Colonic mucosa (tissue), 4 donors: ENCODE results near the gene BTN3A1. TPM values are rescaled to one million over a fixed set of nuclear protein-coding genes. Genes with fewer than 3 reads are reported as not detected.
A peak's percentile ranks its signal among the peaks of the same experiment; 100 is the strongest.
"Not testable (repeated sequence)": the region's sequence is repeated elsewhere in the genome, so short reads cannot be mapped to it uniquely, and the experiment has no call there.

Experiments
- DNase-seq: peaks from one replicate; pipeline ENCODE4 v3.0.0-alpha.2; 2020
- H3K27ac ChIP-seq: fragments of 200-600 bp; one replicate; pipeline ENCODE4 v1.8.0; 2021
- H3K27me3 ChIP-seq: fragments of 200-600 bp; one replicate; pipeline ENCODE4 v1.8.0; 2021
- H3K36me3 ChIP-seq: fragments of 200-600 bp; one replicate; pipeline ENCODE4 v1.8.0; 2021
- H3K4me1 ChIP-seq: fragments of 200-600 bp; one replicate; pipeline ENCODE4 v1.8.0; 2021; ENCODE audit warnings: mild to moderate bottlenecking
- H3K4me3 ChIP-seq: fragments of 200-600 bp; one replicate; pipeline ENCODE4 v1.8.0; 2021
- H3K9ac ChIP-seq, 2 donors: one replicate each; pipeline ENCODE4 v1.7.0; 2013; ENCODE audit warnings: control low read depth in 2 of 2, low read depth in 2 of 2, low read length in 2 of 2
- H3K9me3 ChIP-seq: fragments of 200-600 bp; one replicate; pipeline ENCODE4 v1.8.0; 2021
- CTCF ChIP-seq: fragments of 200-600 bp; IDR thresholded peaks from one replicate; pipeline ENCODE4 v1.8.0; 2022; ENCODE audit warnings: antibody characterized with exemption, mild to moderate bottlenecking
- intact Hi-C: fragments of 100-400 bp; cut with DNase I; formaldehyde crosslinking; loops from one replicate; pipeline ENCODE4 v1.14.1; 2022
- total RNA-seq, 2 donors: library from RNA; stranded (reverse); fragmentation: NEBNext Ultra II Directional in 1 of 2; extraction: Animal tissue kit (Norgen Biotek cat#: 25700) in 1 of 2; gene quantifications; one replicate each; pipeline ENCODE4 v1.2.1, GENCODE V29; 2021
- donor health status: healthy.
- donor health status: DM: no; HTN: no; CAD: no.
- donor health status: DM: no; HTN: no; CAD: no.

The BTN3A1 gene
- total RNA-seq, 2 donors from 2014 or later = 24.1 to 29.4 TPM

DNA sequence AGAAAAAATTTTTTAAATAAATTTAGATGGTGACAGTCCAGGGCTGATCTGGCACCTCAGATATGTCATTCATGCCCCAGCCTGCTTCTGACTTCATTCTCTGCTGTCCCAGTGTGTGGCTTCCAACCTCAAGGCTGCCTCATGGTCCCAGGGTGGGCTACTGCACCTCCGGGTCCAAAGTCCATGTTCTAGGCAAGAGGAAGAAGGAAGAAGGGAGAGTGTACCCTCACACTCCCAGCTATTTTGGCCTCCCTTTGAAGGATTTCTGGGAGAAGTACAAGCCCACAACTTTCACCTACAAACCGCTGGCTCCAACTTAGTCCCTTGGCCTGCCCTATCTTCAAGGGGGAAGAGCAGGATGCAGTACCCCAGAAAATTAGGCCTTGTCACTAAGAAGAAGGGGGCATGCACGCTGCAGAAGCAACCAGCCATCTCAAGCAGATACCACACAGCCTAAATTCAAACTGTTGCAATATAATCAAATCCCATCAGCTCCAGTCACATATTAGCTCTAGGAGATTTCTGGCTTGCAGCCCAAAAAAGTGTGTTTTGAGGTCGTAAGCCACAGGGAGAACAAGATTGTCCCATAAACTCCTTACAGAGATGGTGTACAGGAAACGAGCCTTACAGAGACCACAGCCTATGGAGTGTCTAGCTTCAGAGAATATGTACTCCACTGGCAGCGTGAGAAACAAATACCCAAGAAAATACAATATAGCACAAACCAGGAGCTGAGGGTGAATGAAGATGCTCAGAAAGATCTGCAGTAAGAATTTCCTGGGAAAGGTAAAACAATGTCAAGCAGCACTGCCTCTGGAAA lies 38.0 kb upstream of the BTN3A1 start:
- Histone ChIP-seq H3K36me3 (no peaks in the 10 kb centered on the region), H3K4me3 (peak overlapping the region; percentile 50)

GRCh38 chr6:26365633-26365995 lies 36.5 kb upstream of the BTN3A1 start:
- TF ChIP-seq CTCF = no peak
- no peaks in the 10 kb centered on the region for H3K36me3 ChIP-seq
- H3K9ac ChIP-seq = peak overlapping the region; percentile 89 to 98
- peaks cover 3% of the 10 kb centered on the region for H3K4me1 ChIP-seq
- H3K27me3 ChIP-seq = no peaks in the 10 kb centered on the region
- H3K4me3 ChIP-seq = peak overlapping the region; percentile 50
- no peaks in the 10 kb centered on the region for H3K9me3 ChIP-seq
- peak overlapping the region; percentile 94 for H3K27ac ChIP-seq
- intact Hi-C loops = no loop called here
- no peak for DNase-seq

More for the DNA sequence above, 38.0 kb upstream of the BTN3A1 start:
- Histone ChIP-seq H3K4me1 (peaks cover 3% of the 10 kb centered on the region), H3K9me3 (no peaks in the 10 kb centered on the region), H3K9ac (peak overlapping the region; percentile 26 to 98), H3K27me3 (no peaks in the 10 kb centered on the region), H3K27ac (peak overlapping the region; percentile 94)
- no peak for DNase-seq
- no peak for TF ChIP-seq CTCF
- intact Hi-C loops = no loop called here

DNA sequence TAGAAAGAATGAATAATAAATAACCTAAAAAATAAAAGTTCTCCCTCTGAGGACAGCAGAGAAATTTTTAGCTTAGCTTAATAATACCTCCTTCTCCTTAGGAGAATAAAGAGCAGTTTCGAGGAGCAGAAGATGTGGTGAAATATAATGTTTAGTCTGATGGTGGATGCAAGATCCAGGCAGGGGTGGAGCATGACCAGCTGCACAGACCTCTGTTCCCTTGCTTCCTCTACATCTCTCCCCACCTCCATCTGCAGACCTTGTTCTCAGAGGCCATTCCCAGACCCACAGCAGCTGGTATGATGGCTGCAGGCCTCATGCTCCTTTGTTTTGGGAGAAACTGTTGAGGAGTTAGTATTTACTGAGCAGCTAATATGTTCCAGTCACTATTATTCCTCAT lies 35.6 kb upstream of the BTN3A1 start:
- Histone ChIP-seq H3K4me1 (peaks cover 3% of the 10 kb centered on the region), H3K36me3 (no peaks in the 10 kb centered on the region), H3K9ac (no peak overlapping the region), H3K4me3 (no peak overlapping the region), H3K27me3 (no peaks in the 10 kb centered on the region), H3K9me3 (no peaks in the 10 kb centered on the region), H3K27ac (no peak overlapping the region)
- TF ChIP-seq CTCF = no peak
- intact Hi-C loops = no loop called here
- DNase-seq = no peak

DNA sequence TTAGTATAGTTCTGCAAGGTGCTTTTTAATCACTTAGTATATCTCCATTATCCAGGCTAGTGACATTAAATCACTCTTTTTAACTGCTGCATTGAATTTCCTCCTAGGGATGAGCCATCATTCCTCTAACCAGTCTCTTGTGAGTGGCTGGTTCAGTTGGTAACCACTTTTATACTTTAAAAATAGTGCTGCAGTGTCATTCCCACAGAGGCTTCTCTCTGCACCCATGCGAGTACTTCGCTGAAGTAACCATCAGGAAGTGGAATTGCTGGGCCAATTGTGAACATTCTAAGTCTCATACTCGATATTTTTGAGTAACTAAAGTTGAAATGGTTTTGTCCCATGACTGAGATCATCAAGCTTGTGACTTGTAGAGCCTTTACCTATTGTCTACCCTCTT lies 35.0 kb upstream of the BTN3A1 start:
- H3K36me3 ChIP-seq = no peaks in the 10 kb centered on the region
- H3K27me3 ChIP-seq = no peaks in the 10 kb centered on the region
- H3K9ac ChIP-seq = no peak overlapping the region
- H3K4me3 ChIP-seq = no peak overlapping the region
- H3K9me3 ChIP-seq = no peaks in the 10 kb centered on the region
- peaks cover 3% of the 10 kb centered on the region for H3K4me1 ChIP-seq
- no peak for DNase-seq
- no peak overlapping the region for H3K27ac ChIP-seq
- no peak for TF ChIP-seq CTCF
- intact Hi-C loops = no loop called here

GRCh38 chr6:26371813-26372212 lies 30.3 kb upstream of the BTN3A1 start:
- intact Hi-C loops, DNase-seq, H3K36me3 ChIP-seq: not testable (repeated sequence)

More at GRCh38 chr6:26371813-26372212, 30.3 kb upstream of the BTN3A1 start:
- H3K27ac ChIP-seq, H3K4me3 ChIP-seq, H3K4me1 ChIP-seq, H3K9me3 ChIP-seq, H3K27me3 ChIP-seq, H3K9ac ChIP-seq: not testable (repeated sequence)
